Endodermal cell (in vitro differentiated cells): Measurements from ENCODE around the gene P3H1. TPM values are rescaled to one million over a fixed set of nuclear protein-coding genes. Genes with fewer than 3 reads are reported as not detected.

Source experiments
- DNase-seq: peaks from one replicate; pipeline ENCODE4 v3.0.0-alpha.2; 2017
- H3K27ac ChIP-seq: 2 replicates; pipeline ENCODE4 v1.5.1; 2013; ENCODE audit warnings: mild to moderate bottlenecking, low read depth, low read length, moderate library complexity
- H3K27me3 ChIP-seq: 2 replicates; pipeline ENCODE4 v1.6.1; 2013; ENCODE audit warnings: mild to moderate bottlenecking, low read length, moderate library complexity; ENCODE audit not compliant: insufficient read depth, control insufficient read depth, poor library complexity, severe bottlenecking
- H3K36me3 ChIP-seq: 2 replicates; pipeline ENCODE4 v1.7.0; 2013; ENCODE audit warnings: mild to moderate bottlenecking, low read length, moderate library complexity; ENCODE audit not compliant: control insufficient read depth, insufficient read depth
- H3K4me1 ChIP-seq: one replicate; pipeline ENCODE4 v1.7.0; 2013; ENCODE audit warnings: low read length; ENCODE audit not compliant: control insufficient read depth, insufficient read depth
- H3K4me3 ChIP-seq: 2 replicates; pipeline ENCODE4 v1.5.1; 2013; ENCODE audit warnings: mild to moderate bottlenecking, low read length, moderate library complexity
- H3K9ac ChIP-seq: 2 replicates; pipeline ENCODE4 v1.6.1; 2013; ENCODE audit warnings: mild to moderate bottlenecking, low read length, moderate library complexity; ENCODE audit not compliant: poor library complexity, severe bottlenecking; ENCODE audit errors: extremely low read depth
- H3K9me3 ChIP-seq: 2 replicates; pipeline ENCODE4 v1.6.1; 2013; ENCODE audit warnings: mild to moderate bottlenecking, low read length, moderate library complexity; ENCODE audit not compliant: control insufficient read depth
- H3K27ac Mint-ChIP-seq: 2 replicates; pipeline ENCODE4 v1.8.0; 2020; ENCODE audit warnings: mixed read lengths
- H3K27me3 Mint-ChIP-seq: 2 replicates; pipeline ENCODE4 v1.8.0; 2021; ENCODE audit warnings: mild to moderate bottlenecking, mixed read lengths; ENCODE audit not compliant: insufficient read depth
- H3K36me3 Mint-ChIP-seq: 2 replicates; pipeline ENCODE4 v1.8.0; 2020; ENCODE audit warnings: low read depth, mixed read lengths
- H3K4me1 Mint-ChIP-seq: 2 replicates; pipeline ENCODE4 v1.8.0; 2020; ENCODE audit warnings: mixed read lengths
- H3K4me3 Mint-ChIP-seq: 2 replicates; pipeline ENCODE4 v1.8.0; 2020; ENCODE audit warnings: mild to moderate bottlenecking, moderate library complexity, mixed read lengths
- H3K9me3 Mint-ChIP-seq: 2 replicates; pipeline ENCODE4 v1.8.0; 2020; ENCODE audit warnings: mild to moderate bottlenecking, mixed read lengths
- WGBS, 2 experiments: methylation state at CpG; one replicate each; pipeline versions ENCODE4 v1.1.5 to v1.1.7; 2013; ENCODE audit warnings: missing lambda C conversion rate in 2 of 2, mixed read lengths in 1 of 2; ENCODE audit not compliant: insufficient coverage in 1 of 2, insufficient read length in 1 of 2; 5-methylcytosine and 5-hydroxymethylcytosine counted together
- total RNA-seq, 2 donors: library from RNA; stranded (reverse); fragmentation: NEBNext Ultra II Directional in 1 of 2; extraction: Animal tissue kit (Norgen Biotek cat#: 25700) in 1 of 2; gene quantifications; 2 replicates in 1 of 2; 3 replicates in 1 of 2; pipeline ENCODE4 v1.2.1, GENCODE V29; 2021
- TF ChIP-seq, protein P1 (sequence below): fragments of 200-600 bp; sonication (generic); conservative IDR thresholded peaks from 2 replicates; pipeline ENCODE4 v1.5.0; 2021; ENCODE audit warnings: antibody characterized with exemption, mild to moderate bottlenecking

The P3H1 gene
- total RNA-seq, 2 donors from 2014 or later = 51.7 to 68.3 TPM

DNA sequence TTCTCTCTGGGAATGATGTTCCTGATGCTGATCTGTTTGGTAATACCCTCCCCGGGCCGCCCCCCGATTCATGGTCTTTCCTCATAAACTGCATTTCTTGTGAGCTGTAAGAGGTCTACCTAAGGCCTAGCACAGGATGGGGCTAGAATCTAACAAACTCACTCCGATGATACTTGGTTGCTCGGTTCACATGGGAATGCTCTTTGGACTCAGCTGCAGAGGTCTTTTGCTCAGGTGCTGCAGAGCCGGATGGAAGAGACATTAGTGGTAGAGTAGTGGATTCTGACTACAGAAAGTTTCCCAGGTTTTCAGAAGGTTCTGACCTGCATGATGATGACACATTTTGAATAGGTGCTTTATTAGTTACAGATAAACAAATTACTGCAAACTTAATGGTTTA is 9.7 kb upstream of the P3H1 start:
- Mint-ChIP-seq H3K4me3 (no peak overlapping the region), H3K36me3 (peaks cover 78% of the 10 kb centered on the region), H3K27ac (no peak overlapping the region), H3K9me3 (no peaks in the 10 kb centered on the region), H3K27me3 (no peaks in the 10 kb centered on the region), H3K4me1 (no peaks in the 10 kb centered on the region)
- Histone ChIP-seq H3K4me1 (no peaks in the 10 kb centered on the region), H3K9ac (no peak overlapping the region), H3K4me3 (no peak overlapping the region), H3K27ac (no peak overlapping the region), H3K27me3 (no peaks in the 10 kb centered on the region), H3K9me3 (no peaks in the 10 kb centered on the region), H3K36me3 (peaks cover 80% of the 10 kb centered on the region)
- 90 to 94% methylated on average over 5 to 6 of the region's 6 CpGs for WGBS, 2 experiments
- no peak for DNase-seq
- TF ChIP-seq, protein P1, sequence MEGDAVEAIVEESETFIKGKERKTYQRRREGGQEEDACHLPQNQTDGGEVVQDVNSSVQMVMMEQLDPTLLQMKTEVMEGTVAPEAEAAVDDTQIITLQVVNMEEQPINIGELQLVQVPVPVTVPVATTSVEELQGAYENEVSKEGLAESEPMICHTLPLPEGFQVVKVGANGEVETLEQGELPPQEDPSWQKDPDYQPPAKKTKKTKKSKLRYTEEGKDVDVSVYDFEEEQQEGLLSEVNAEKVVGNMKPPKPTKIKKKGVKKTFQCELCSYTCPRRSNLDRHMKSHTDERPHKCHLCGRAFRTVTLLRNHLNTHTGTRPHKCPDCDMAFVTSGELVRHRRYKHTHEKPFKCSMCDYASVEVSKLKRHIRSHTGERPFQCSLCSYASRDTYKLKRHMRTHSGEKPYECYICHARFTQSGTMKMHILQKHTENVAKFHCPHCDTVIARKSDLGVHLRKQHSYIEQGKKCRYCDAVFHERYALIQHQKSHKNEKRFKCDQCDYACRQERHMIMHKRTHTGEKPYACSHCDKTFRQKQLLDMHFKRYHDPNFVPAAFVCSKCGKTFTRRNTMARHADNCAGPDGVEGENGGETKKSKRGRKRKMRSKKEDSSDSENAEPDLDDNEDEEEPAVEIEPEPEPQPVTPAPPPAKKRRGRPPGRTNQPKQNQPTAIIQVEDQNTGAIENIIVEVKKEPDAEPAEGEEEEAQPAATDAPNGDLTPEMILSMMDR = no peak

DNA sequence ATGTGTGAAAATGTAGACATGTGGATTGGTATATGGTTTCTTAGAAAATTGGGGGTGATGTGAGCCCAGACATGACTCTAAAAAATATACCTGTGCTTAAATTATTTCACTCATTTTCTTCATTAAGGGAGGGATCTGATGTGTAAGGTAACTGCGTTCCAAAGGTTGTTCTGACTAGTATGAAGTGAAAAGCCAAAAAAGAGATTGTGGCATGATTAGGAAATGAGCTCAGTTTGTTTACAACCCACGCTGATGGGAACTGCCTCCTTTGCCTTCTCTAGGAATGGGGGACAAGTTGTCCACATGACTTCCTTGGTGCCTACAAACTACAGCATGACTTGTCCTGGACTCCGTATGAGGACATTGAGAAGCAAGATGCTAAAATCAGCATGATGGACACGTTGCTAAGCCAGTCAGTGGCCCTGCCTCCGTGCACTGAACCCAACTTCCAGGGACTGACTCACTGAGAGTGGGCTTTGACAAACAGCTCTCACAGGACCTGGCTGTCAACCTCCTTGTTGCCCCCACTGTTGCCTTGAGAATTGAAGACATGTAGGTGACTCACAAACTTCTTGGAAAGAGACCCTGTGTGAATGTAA is 8.2 kb upstream of the P3H1 start:
- H3K4me3 Mint-ChIP-seq = no peak overlapping the region
- Histone ChIP-seq H3K9ac (no peak overlapping the region), H3K27me3 (no peaks in the 10 kb centered on the region), H3K4me1 (no peaks in the 10 kb centered on the region), H3K27ac (no peak overlapping the region), H3K9me3 (no peaks in the 10 kb centered on the region), H3K36me3 (peaks cover 68% of the 10 kb centered on the region), H3K4me3 (no peak overlapping the region)
- TF ChIP-seq, protein P1 = no peak
- no peak for DNase-seq
- peaks cover 72% of the 10 kb centered on the region for H3K36me3 Mint-ChIP-seq
- no peak overlapping the region for H3K27ac Mint-ChIP-seq
- H3K9me3 Mint-ChIP-seq = no peaks in the 10 kb centered on the region
- H3K4me1 Mint-ChIP-seq = no peaks in the 10 kb centered on the region
- no peaks in the 10 kb centered on the region for H3K27me3 Mint-ChIP-seq
- WGBS, 2 experiments = 92 to 95% methylated on average over 4 to 5 of the region's 5 CpGs

DNA sequence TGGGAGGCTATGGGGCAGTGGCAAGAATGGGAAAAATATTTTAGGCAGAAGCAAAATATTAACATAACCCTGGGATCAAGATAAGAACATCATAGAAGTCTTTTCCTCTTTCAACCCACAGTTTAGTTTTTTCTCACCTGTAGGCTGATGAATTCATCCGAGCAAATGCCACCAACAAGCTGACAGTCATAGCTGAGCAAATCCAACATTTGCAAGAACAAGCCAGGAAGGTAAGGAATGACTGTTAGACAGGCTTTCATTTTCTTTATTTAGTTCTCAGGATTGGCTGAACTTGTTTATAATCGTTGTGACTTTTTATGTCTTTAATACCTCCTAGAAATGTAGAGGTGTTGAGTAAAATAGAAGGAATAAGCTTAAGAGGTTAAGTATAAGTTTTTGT is 6.6 kb upstream of the P3H1 start:
- Histone ChIP-seq H3K9me3 (no peaks in the 10 kb centered on the region), H3K27me3 (no peaks in the 10 kb centered on the region), H3K27ac (no peak overlapping the region), H3K36me3 (peaks cover 56% of the 10 kb centered on the region), H3K4me3 (no peak overlapping the region), H3K9ac (no peak overlapping the region), H3K4me1 (no peaks in the 10 kb centered on the region)
- H3K4me3 Mint-ChIP-seq = no peak overlapping the region
- TF ChIP-seq, protein P1 = no peak
- no peaks in the 10 kb centered on the region for H3K27me3 Mint-ChIP-seq
- 50% methylated on average over 2 of the region's 2 CpGs for WGBS, 2 experiments
- no peaks in the 10 kb centered on the region for H3K9me3 Mint-ChIP-seq
- H3K4me1 Mint-ChIP-seq = no peaks in the 10 kb centered on the region
- DNase-seq = no peak
- peaks cover 67% of the 10 kb centered on the region for H3K36me3 Mint-ChIP-seq
- H3K27ac Mint-ChIP-seq = no peak overlapping the region
